Omental fat pad (tissue), 4 donors: ENCODE data around the gene PON3. TPM values are rescaled to one million over a fixed set of nuclear protein-coding genes. Genes with fewer than 3 reads are reported as not detected.

Experiments
- ATAC-seq: fragments of 150-250 bp; one replicate; pipeline ENCODE4 v1.9.1; 2016; ENCODE audit warnings: mild to moderate bottlenecking, moderate library complexity; ENCODE audit not compliant: low FRiP score
- DNase-seq: peaks from one replicate; pipeline ENCODE4 v3.0.0-alpha.2; 2019; ENCODE audit warnings: low spot score
- CTCF ChIP-seq, 3 donors: fragments of 450-650 bp; IDR thresholded peaks; one replicate each; pipeline ENCODE4 v1.5.1; 2016 to 2017; ENCODE audit warnings: antibody characterized with exemption in 3 of 3, mild to moderate bottlenecking in 3 of 3, moderate library complexity in 2 of 3
- total RNA-seq, 4 donors: library from RNA; depleted of rRNA; stranded (reverse); fragments of >200 nt; gene quantifications; one replicate each; pipeline ENCODE4 v1.1.0, GENCODE V29; 2016

PON3 gene
- total RNA-seq, 4 donors from 2014 or later = 1.3 to 4.3 (median 3.1) TPM

DNA sequence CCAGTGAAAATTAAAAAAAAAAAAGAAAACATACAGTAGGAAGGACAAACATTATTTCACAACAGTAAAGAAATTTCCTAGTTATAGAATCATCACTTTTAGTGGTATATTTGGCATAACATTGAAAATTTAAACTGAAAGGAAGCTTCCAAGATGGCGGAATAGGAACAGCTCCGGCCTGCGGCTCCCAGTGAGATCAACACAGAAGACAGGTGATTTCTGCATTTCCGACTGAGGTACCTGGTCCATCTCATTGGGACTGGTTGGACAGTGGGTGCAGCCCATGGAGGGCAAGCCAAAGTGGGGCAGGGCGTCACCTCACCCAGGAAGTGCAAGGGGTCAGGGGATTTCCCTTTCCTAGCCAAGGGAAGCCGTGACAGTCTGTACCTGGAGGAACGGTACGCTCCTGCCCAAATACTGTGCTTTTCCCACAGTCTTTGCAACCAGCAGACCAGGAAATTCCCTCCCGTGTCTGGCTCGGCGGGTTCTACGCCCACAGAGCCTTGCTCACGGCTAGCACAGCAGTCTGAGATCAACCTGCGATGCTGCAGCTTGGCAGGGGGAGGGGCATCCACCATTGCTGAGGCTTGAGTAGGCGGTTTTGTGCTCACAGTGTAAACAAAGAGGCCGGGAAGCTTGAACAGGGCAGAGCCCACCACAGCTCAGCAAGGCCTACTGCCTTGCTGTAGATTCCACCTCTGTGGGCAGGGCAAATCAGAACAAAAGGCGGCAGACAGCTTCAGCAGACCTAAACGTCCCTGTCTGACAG lies 19.4 kb downstream of the PON3 start:
- ATAC-seq (no peak), DNase-seq (no peak)
- no peak for TF ChIP-seq CTCF (IDR thresholded peaks at IDR 0.05)

GRCh38 chr7:95375591-95376257 lies 20.5 kb downstream of the PON3 start:
- DNase-seq = no peak
- TF ChIP-seq CTCF (IDR thresholded peaks at IDR 0.05) = no peak
- ATAC-seq = no peak

- ATAC-seq (no peak), DNase-seq (no peak)
- TF ChIP-seq CTCF (IDR thresholded peaks at IDR 0.05) = no peak
These were observed 22.9 kb downstream of the PON3 start for GRCh38 chr7:95373323-95373722.

DNA sequence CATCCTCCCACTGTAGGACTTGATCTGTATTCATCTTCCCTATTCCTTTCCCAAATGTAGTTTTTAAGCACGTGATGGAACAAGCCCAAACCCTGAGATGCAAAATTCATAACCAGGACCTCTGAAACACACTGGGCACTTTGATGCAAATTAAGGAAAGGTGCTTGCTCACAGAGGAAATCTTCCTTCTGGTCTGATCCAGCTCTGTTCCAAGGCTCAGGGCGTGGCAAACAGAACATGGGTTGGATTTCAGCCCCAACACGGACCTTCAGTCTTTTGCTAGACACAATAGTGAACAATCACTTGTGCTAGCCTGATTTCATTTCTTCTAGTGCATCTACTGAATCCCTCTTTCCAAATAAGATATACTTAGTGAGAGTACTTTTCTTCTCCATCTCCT lies 27.9 kb downstream of the PON3 start:
- DNase-seq = no peak
- ATAC-seq = no peak

DNA sequence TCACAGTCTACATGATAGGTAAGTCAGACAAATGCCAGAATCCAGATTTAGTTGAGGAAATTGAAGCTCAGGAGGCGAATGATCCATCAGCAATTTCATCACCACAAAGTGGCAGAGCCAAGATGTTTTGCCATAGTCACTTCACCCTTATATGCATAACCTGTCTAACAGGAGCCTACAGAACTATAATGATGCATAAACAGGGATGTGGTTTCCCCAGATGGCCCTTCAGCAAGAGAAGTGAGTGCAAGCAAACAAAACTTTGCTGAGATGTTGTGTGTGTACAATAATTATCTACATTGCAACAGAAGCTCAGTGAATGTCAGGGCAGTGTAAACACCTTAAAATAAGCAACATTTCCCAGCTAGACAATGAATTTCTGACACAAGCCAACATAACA lies 28.6 kb downstream of the PON3 start:
- DNase-seq = no peak
- TF ChIP-seq CTCF (IDR thresholded peaks at IDR 0.05) = no peak
- ATAC-seq = no peak

More for the DNA sequence above, 27.9 kb downstream of the PON3 start:
- TF ChIP-seq CTCF (IDR thresholded peaks at IDR 0.05) = no peak

- no peak for ATAC-seq
- no peak for DNase-seq
- TF ChIP-seq CTCF (IDR thresholded peaks at IDR 0.05) = no peak
These were observed 31.0 kb downstream of the PON3 start for GRCh38 chr7:95365151-95365550.

- DNase-seq (no peak), ATAC-seq (no peak)
These were observed 38.6 kb downstream of the PON3 start for GRCh38 chr7:95357623-95358022.

More at GRCh38 chr7:95357623-95358022, 38.6 kb downstream of the PON3 start:
- TF ChIP-seq CTCF (IDR thresholded peaks at IDR 0.05) = no peak
